ENCODE results near the gene VPS36. TPM values are rescaled to one million over a fixed set of nuclear protein-coding genes. Genes with fewer than 3 reads are reported as not detected.
"Not testable (repeated sequence)": the region's sequence is repeated elsewhere in the genome, so short reads cannot be mapped to it uniquely, and the experiment has no call there.

VPS36 gene
- total RNA-seq, 1 donor from 2014 or later, result 34.7 TPM

GRCh38 chr13:52393572-52394357 is 56.7 kb downstream of the VPS36 start:
- intact Hi-C loops (cut with micrococcal nuclease), result no loop called here
- ATAC-seq (no peak), DNase-seq (no peak)

GRCh38 chr13:52387721-52388120 is 62.7 kb downstream of the VPS36 start:
- intact Hi-C loops (cut with micrococcal nuclease), result no loop called here
- DNase-seq, result no peak
- no peak for ATAC-seq

- no peak for ATAC-seq
- intact Hi-C loops (cut with micrococcal nuclease), result no loop called here
- DNase-seq, result no peak
These were observed 64.6 kb downstream of the VPS36 start for GRCh38 chr13:52385870-52386269.

GRCh38 chr13:52383366-52383765 is 67.1 kb downstream of the VPS36 start:
- intact Hi-C loops (cut with micrococcal nuclease), result no loop called here
- DNase-seq, result no peak
- peak; percentile 38 for ATAC-seq

- intact Hi-C loops (cut with micrococcal nuclease), result no loop called here
- DNase-seq (no peak), ATAC-seq (no peak)
These were observed 72.1 kb downstream of the VPS36 start for GRCh38 chr13:52378312-52378711.

- no peak for ATAC-seq
These were observed 72.5 kb downstream of the VPS36 start for GRCh38 chr13:52377898-52378297.

GRCh38 chr13:52374873-52375411 is 75.5 kb downstream of the VPS36 start:
- DNase-seq, result no peak
- intact Hi-C loops (cut with micrococcal nuclease), result no loop called here
- no peak for ATAC-seq

More at GRCh38 chr13:52377898-52378297, 72.5 kb downstream of the VPS36 start:
- intact Hi-C loops (cut with micrococcal nuclease), result no loop called here
- DNase-seq, result no peak

GRCh38 chr13:52374389-52374788 is 76.0 kb downstream of the VPS36 start:
- ATAC-seq, result no peak
- intact Hi-C loops (cut with micrococcal nuclease), result no loop called here
- no peak for DNase-seq

- DNase-seq; intact Hi-C loops (cut with micrococcal nuclease); ATAC-seq: not testable (repeated sequence)
These were observed 77.2 kb downstream of the VPS36 start for GRCh38 chr13:52373277-52373676.

- DNase-seq, result no peak
- ATAC-seq, result peak; percentile 39
- intact Hi-C loops (cut with micrococcal nuclease), result no loop called here
These were observed 78.6 kb downstream of the VPS36 start for GRCh38 chr13:52371736-52372247.

- DNase-seq (no peak), ATAC-seq (no peak)
- intact Hi-C loops (cut with micrococcal nuclease), result no loop called here
These were observed 84.1 kb downstream of the VPS36 start for GRCh38 chr13:52366291-52366690.

Other genes with a start within 250 kb of the VPS36 start
- gene THSD1, start 44.5 kb downstream of the VPS36 start, total RNA-seq, result 5.0 TPM
- gene CKAP2, start 4.8 kb upstream of the VPS36 start, total RNA-seq, result 7.2 TPM
- gene HNRNPA1L2, start 191.8 kb upstream of the VPS36 start, total RNA-seq, result 2.0 TPM
- gene SUGT1, start 202.2 kb upstream of the VPS36 start, total RNA-seq, result 59.3 TPM

All from left ventricle myocardium superior (tissue), 1 donor.